22Rv1 (cell line): ENCODE results near the gene DRAXIN.

Experiments
- CTCF ChIP-seq: fragments of 450-650 bp; IDR thresholded peaks from 2 replicates; pipeline ENCODE4 v1.5.1; 2017; ENCODE audit warnings: mild to moderate bottlenecking
- ZFX ChIP-seq: fragments of 450-650 bp; IDR thresholded peaks from 2 replicates; pipeline ENCODE4 v1.6.1; 2017; ENCODE audit warnings: antibody characterized with exemption, borderline replicate concordance

GRCh38 chr1:11646317-11646716, 45.2 kb upstream of the DRAXIN start:
- no peak for TF ChIP-seq CTCF
- no peak for TF ChIP-seq ZFX
